ENCODE results near the gene NLRP12.

Gene NLRP12

DNA sequence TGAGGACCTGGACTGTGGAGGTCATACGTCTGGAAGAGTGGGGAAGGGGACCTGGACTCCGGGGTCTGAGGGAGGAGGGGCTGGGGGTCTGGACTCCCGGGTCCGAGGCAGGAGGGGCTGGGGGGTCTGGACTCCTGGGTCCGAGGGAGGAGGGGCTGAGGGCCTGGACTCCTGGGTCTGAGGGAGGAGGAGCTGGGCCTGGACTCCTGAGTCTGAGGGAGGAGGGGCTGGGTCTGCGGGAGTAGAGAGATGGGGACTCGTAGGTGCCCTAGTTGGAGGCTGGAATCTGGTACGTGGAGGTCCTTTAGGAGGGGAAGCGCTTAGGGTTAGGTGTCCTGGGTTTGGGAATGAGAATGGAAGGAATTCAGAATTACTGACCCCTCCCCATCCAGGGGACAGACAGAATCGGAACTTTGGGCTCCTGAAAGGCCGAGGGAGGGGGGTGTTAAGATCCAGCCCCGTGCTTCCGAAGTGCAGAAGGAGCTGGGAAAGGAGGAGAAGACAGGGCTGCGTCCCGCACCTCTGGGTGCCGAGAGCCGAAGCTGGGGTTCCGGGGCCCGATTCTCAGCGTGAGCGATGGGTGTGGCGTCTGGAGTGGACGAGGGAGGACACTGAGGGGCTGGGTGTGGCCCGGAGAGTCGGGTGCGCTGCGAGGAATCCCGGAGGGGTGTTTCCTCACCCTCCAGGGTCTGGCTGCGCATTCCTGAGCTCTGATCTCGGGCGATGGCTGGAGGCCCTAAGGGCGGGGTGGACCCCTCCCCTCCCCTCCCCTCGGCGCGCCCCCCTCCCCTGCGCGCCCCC, 44.2 kb upstream of the NLRP12 start:
- DNase-seq (ENCODE audit: low read depth): no peak
- H3K4me3 ChIP-seq (ENCODE audit: low read depth, low read length): no peak overlapping the region

DNA sequence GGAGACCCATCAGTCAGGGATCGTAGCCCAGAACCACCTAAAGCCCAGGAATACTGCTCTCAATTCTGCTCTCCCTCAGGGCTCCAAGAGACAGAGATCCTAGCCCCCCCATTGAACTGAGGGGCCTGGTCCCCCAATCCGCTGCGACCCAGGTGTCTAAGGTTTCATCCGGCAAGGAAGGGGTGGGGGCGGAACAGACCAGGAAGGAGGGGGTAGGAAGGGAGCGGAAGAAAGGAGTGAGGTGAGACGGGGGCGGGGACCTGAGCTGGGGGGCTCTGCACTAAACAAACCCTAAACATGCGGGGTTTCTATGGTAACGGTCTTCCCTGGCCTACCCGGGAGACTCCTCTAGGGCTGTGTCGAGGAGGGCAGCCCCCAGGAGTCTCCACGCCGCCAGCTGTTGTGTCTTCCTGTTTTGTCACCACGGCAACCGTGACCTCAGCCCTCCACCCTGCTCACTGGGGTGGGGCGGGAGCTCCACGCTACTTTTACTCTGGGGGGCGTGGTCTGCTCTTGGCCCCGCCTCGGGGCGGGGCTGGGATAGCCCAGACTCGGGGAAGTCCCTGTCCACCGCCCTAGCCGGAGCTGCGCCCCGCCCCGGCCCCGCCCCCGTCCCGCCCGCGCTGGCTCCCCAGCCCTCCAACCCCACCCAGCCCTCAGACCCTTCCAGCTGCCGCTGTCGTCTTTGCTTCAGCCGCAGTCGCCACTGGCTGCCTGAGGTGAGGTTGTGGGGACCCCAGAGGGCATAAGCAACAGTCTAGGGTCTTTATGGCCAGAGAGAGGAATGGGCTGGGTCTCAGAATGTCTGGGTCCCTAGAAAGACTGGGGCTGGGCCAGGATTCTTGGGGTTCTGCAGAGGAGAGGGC, 43.3 kb upstream of the NLRP12 start, which contains the start of gene MYADM:
Gene MYADM, plus strand, starts transcription at position 659 of the 866 bp plus-strand sequence. CDS start 5,647 bp downstream, outside the sequence.
- no peak for TF ChIP-seq CTCF (IDR thresholded peaks at IDR 0.05; ENCODE audit: insufficient read depth, low read depth, low read length, missing control alignments)
- DNase-seq (ENCODE audit: low read depth): peak; percentile 44
- H3K4me3 ChIP-seq (ENCODE audit: low read depth, low read length): no peak within 1 kb of the TSS

More for the DNA sequence above, 44.2 kb upstream of the NLRP12 start:
- TF ChIP-seq CTCF (IDR thresholded peaks at IDR 0.05; ENCODE audit: insufficient read depth, low read depth, low read length, missing control alignments): no peak

- no peak for TF ChIP-seq CTCF (IDR thresholded peaks at IDR 0.05; ENCODE audit: insufficient read depth, low read depth, low read length, missing control alignments)
- DNase-seq (ENCODE audit: low read depth): no peak
These were observed 42.7 kb upstream of the NLRP12 start for GRCh38 chr19:53866865-53867224.

DNA sequence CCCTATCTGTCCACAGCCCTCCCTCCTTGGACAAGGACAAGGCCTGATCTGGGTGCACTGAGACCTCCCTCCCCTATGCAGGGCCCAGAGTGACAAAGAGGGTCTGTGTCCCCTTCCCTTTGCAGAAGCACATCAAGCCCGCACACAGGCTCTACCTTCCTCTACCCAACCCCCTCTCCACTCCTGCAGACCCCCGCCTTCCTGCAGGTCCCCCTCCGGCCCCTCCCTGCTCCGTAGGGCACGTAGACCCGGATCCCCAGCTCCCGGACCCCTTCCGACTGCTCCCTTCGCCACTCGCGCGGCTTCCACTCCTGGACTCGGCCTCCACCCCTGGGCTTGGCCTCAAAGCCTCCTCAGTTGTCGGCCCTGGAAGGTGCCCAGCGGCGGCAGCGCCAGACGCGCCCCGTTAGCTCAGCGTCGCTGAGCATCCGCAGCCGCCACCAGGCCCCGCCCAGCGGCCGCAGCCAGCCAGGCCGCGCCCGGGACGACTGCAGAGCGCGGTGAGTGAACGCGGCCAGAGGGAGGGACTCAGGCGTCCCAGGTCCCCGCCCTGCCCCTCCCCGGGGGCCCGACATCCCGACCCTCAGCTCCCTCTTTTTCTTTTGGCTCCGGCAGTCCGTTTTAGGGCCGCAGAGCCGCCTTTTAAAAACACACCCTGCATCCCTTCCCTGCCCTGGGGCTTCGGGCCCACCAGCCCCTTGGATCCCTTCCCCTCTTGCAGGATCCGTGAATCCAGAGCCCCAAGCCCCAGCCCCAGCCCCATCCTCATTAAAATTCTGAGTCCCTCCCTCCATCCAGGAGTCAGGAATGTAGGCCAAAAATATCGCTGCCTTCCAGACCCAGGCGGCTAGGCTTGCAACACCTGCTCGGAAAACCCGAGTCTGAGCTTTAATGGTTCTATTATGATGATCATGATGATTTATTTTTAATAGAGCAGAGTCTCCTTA, 42.1 kb upstream of the NLRP12 start:
- no peak for TF ChIP-seq CTCF (IDR thresholded peaks at IDR 0.05; ENCODE audit: insufficient read depth, low read depth, low read length, missing control alignments)
- no peak for DNase-seq (ENCODE audit: low read depth)
- no peak overlapping the region for H3K4me3 ChIP-seq (ENCODE audit: low read depth, low read length)

More at GRCh38 chr19:53866865-53867224, 42.7 kb upstream of the NLRP12 start:
- no peak overlapping the region for H3K4me3 ChIP-seq (ENCODE audit: low read depth, low read length)

DNA sequence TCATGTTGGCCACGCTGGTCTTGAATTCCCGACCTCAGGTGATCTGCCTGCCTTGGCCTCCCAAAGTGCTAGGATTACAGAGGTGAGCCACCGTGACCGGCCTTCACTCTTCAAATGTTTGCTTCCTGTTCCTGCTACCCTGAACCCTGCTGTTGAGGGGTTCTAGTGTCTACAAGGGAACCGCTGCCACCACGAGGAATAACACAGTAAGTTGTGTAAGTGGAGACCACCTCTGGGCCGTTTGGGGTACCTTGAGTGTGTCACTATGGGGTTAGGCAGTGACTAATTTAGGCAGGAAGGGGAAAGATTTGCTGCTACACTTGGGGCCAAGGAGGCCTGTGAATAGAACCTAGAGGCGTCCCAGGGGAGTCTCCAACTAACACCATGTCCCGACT, 41.4 kb upstream of the NLRP12 start:
- TF ChIP-seq CTCF (IDR thresholded peaks at IDR 0.05; ENCODE audit: insufficient read depth, low read depth, low read length, missing control alignments): no peak
- H3K4me3 ChIP-seq (ENCODE audit: low read depth, low read length): no peak overlapping the region
- DNase-seq (ENCODE audit: low read depth): no peak

DNA sequence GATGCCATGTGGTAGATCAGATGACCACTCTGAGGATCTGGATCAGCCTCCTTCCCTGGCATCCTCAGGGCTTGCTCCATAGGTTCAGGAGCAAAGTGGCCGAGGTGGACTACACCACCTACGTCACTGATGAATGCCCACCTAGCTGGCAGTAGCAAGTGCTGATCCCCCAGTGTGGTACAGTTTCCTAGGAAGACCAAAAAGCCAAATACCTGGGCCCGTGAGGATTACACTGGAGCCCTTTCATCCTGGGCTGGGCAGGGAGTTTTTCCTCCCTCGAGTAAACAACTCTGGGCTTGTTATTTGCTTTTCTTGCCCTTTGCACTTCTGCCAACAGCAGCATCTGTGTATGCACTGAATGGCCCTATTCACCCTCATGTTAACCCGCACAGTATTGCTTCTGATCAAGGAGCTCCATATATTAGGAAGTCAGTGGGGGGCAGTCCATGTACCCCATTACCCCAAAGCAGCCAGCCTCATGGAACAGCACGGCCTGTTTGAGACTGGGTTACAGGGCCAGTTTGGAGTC, 40.3 kb upstream of the NLRP12 start:
- no peak for TF ChIP-seq CTCF (IDR thresholded peaks at IDR 0.05; ENCODE audit: insufficient read depth, low read depth, low read length, missing control alignments)
- H3K4me3 ChIP-seq (ENCODE audit: low read depth, low read length): no peak overlapping the region
- DNase-seq (ENCODE audit: low read depth): no peak

Data from GM12865 (cell line).